Measurements from ENCODE around the gene PHYH.
"Not testable (repeated sequence)": the region's sequence is repeated elsewhere in the genome, so short reads cannot be mapped to it uniquely, and the experiment has no call there.

PHYH gene

GRCh38 chr10:13296476-13296875 is 3.4 kb downstream of the PHYH start:
- H3K4me3 ChIP-seq (ENCODE audit: low read depth, low read length), result no peak overlapping the region
- no peak for DNase-seq (ENCODE audit: low read depth)
- TF ChIP-seq, protein P1, sequence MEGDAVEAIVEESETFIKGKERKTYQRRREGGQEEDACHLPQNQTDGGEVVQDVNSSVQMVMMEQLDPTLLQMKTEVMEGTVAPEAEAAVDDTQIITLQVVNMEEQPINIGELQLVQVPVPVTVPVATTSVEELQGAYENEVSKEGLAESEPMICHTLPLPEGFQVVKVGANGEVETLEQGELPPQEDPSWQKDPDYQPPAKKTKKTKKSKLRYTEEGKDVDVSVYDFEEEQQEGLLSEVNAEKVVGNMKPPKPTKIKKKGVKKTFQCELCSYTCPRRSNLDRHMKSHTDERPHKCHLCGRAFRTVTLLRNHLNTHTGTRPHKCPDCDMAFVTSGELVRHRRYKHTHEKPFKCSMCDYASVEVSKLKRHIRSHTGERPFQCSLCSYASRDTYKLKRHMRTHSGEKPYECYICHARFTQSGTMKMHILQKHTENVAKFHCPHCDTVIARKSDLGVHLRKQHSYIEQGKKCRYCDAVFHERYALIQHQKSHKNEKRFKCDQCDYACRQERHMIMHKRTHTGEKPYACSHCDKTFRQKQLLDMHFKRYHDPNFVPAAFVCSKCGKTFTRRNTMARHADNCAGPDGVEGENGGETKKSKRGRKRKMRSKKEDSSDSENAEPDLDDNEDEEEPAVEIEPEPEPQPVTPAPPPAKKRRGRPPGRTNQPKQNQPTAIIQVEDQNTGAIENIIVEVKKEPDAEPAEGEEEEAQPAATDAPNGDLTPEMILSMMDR (IDR thresholded peaks at IDR 0.05; ENCODE audit: low read depth, low read length, missing control alignments), result no peak

DNA sequence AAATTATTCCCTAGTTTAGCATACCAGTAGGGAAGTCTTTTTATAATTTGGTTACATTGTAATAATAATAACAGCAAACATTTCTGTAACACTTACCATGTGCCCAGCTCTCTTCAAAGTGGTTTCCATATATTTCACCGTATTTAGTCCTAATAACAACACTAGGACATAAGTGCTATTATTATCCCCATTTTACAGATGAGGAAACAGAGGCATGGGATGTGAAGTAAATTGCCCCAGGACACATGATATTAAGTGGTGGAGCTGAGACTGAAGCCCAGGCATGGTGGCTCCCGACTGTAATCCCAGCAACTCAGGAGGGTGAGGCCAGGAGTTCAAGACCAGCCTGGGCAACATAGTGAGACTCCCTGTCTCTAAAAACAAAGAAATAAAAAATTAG is 5.1 kb downstream of the PHYH start:
- TF ChIP-seq, protein P1 (IDR thresholded peaks at IDR 0.05; ENCODE audit: low read depth, low read length, missing control alignments), result no peak
- no peak overlapping the region for H3K4me3 ChIP-seq (ENCODE audit: low read depth, low read length)
- DNase-seq (ENCODE audit: low read depth), result no peak

- H3K4me3 ChIP-seq (ENCODE audit: low read depth, low read length), result no peak overlapping the region
- no peak for DNase-seq (ENCODE audit: low read depth)
- TF ChIP-seq, protein P1 (IDR thresholded peaks at IDR 0.05; ENCODE audit: low read depth, low read length, missing control alignments), result no peak
Observed at GRCh38 chr10:13291821-13292773, 7.8 kb downstream of the PHYH start.

GRCh38 chr10:13291061-13291460 is 8.8 kb downstream of the PHYH start:
- no peak overlapping the region for H3K4me3 ChIP-seq (ENCODE audit: low read depth, low read length)

GRCh38 chr10:13284050-13284449 is 15.8 kb downstream of the PHYH start:
- DNase-seq (ENCODE audit: low read depth), result no peak
- TF ChIP-seq, protein P1 (IDR thresholded peaks at IDR 0.05; ENCODE audit: low read depth, low read length, missing control alignments), result no peak
- H3K4me3 ChIP-seq (ENCODE audit: low read depth, low read length), result no peak overlapping the region

More at GRCh38 chr10:13291061-13291460, 8.8 kb downstream of the PHYH start:
- DNase-seq (ENCODE audit: low read depth), result no peak
- TF ChIP-seq, protein P1 (IDR thresholded peaks at IDR 0.05; ENCODE audit: low read depth, low read length, missing control alignments), result no peak

DNA sequence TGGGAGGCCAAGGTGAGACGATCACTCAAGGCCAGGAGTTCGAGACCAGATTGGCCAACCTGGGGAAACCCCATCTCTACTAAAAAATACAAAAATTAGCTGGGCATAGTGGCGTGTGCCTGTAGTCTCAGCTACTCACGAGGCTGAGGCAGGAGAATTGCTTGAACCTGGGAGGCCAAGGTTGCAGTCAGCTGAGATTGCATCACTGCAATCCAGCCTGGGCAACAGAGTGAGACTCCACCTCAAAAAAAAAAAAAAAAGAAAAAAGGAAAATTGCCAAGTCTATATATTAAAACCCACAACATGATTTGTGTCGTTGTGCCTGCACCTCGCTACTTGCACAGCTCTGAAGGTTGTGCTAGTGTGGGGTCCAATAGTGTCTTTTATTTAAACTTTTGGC is 17.5 kb downstream of the PHYH start:
- H3K4me3 ChIP-seq (ENCODE audit: low read depth, low read length); DNase-seq (ENCODE audit: low read depth): not testable (repeated sequence)

DNA sequence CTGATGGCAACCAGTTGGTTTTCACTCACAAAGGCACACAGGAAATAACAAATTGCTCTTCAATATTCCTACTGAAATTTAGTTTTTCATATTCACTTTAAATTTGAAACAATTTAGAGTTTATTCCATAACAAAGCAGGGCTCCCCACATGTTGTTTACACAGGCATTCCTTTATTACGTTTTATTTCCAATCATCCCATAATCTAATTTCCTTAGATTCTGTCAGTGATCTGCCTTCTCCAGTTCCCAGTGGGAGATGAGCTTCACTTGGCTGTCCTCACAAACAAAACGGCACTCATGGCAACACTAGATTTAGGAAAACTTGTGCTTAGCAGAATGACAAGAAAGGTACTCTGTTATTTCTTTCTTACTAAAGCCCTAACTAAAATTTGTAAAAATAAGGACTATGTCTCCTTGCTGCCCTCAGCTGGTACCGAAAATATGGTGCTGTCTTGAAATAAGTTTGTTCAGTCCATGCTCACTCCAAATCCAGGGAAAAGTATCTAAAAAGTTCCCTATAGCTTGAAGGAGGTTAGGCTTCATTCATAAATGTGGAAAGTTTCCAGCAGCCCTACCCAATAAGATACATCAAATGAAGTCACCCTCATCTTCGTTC is 23.0 kb downstream of the PHYH start:
- no peak overlapping the region for H3K4me3 ChIP-seq (ENCODE audit: low read depth, low read length)
- TF ChIP-seq, protein P1 (IDR thresholded peaks at IDR 0.05; ENCODE audit: low read depth, low read length, missing control alignments), result no peak
- no peak for DNase-seq (ENCODE audit: low read depth)

GRCh38 chr10:13276146-13276545 is 23.7 kb downstream of the PHYH start:
- not testable (repeated sequence) for DNase-seq (ENCODE audit: low read depth); H3K4me3 ChIP-seq (ENCODE audit: low read depth, low read length)
